Ectodermal cell (in vitro differentiated cells): ENCODE results near the gene CASTOR2. TPM values are rescaled to one million over a fixed set of nuclear protein-coding genes. Genes with fewer than 3 reads are reported as not detected.
"Not testable (repeated sequence)": the region's sequence is repeated elsewhere in the genome, so short reads cannot be mapped to it uniquely, and the experiment has no call there.

ENCODE experiments used
- H3K27ac ChIP-seq: 2 replicates; pipeline ENCODE4 v1.7.0; 2013; ENCODE audit warnings: mild to moderate bottlenecking, low read depth, low read length; ENCODE audit not compliant: insufficient read depth, poor library complexity, severe bottlenecking
- H3K27me3 ChIP-seq: 2 replicates; pipeline ENCODE4 v1.7.0; 2013; ENCODE audit warnings: mild to moderate bottlenecking, low read length; ENCODE audit not compliant: insufficient read depth, control insufficient read depth, poor library complexity, severe bottlenecking
- H3K36me3 ChIP-seq: one replicate; pipeline ENCODE4 v1.7.0; 2013; ENCODE audit warnings: low read length; ENCODE audit not compliant: control insufficient read depth, insufficient read depth
- H3K4me1 ChIP-seq: one replicate; pipeline ENCODE4 v1.7.0; 2013; ENCODE audit warnings: low read length; ENCODE audit not compliant: control insufficient read depth, insufficient read depth
- H3K4me3 ChIP-seq: 2 replicates; pipeline ENCODE4 v1.7.0; 2013; ENCODE audit warnings: low read depth, low read length, control low read depth; ENCODE audit not compliant: insufficient read depth
- H3K9me3 ChIP-seq: 2 replicates; pipeline ENCODE4 v1.7.0; 2013; ENCODE audit warnings: mild to moderate bottlenecking, low read length, moderate library complexity; ENCODE audit not compliant: control insufficient read depth
- WGBS, 2 experiments: methylation state at CpG; one replicate each; pipeline ENCODE4 v1.1.7; 2013; ENCODE audit warnings: missing lambda C conversion rate in 2 of 2; 5-methylcytosine and 5-hydroxymethylcytosine counted together
- polyA plus RNA-seq, 4 experiments: library from polyadenylated mRNA; stranded (reverse); fragments of 50-300 nt; gene quantifications; one replicate each; pipeline ENCODE4 v1.2.3, GENCODE V29; 2013

The CASTOR2 gene
- 20.3 TPM for polyA plus RNA-seq (2013, experiment 1 of 4)
- polyA plus RNA-seq (2013, experiment 2 of 4) = 22.5 TPM
- polyA plus RNA-seq (2013, experiment 3 of 4) = 13.9 TPM
- polyA plus RNA-seq (2013, experiment 4 of 4) = 16.5 TPM

DNA sequence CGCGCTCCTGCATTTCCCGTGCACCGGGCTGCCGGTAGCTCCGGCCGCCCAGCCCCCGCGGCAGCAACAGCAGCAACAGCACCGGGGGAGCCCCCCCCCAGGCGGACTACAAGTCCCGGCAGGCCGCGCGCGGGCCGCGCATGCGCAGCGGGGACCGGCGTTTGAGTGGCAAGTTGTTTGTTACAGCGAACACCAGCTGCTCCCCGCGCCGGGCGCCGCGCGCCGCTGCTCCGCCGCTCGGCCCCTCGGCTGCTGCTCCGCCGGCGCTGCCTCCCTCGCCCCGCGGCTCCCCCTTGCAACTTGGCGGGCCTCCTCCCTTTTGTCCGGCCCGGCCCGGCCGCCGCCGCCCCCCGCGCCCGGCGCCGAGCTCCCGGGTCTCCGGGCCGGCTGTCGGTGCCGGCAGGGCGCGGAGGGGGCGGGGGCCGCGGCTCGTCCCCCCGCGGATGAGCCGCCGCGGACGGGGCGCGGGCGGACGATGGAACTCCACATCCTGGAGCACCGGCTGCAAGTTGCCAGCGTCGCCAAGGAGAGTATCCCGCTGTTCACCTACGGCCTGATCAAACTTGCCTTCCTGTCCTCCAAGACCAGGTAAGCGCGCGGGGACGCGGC lies at the start of gene CASTOR2:
Gene CASTOR2 (plus strand): TSS at position 195 of the 609 bp plus-strand sequence. CDS start 281 bp downstream, at position 476.
- not testable (repeated sequence) for H3K4me1 ChIP-seq
- no CpG with 5 or more reads among the region's 84 CpGs for WGBS, 2 experiments
- peak within 1 kb of the TSS; percentile 10 for H3K4me3 ChIP-seq

DNA sequence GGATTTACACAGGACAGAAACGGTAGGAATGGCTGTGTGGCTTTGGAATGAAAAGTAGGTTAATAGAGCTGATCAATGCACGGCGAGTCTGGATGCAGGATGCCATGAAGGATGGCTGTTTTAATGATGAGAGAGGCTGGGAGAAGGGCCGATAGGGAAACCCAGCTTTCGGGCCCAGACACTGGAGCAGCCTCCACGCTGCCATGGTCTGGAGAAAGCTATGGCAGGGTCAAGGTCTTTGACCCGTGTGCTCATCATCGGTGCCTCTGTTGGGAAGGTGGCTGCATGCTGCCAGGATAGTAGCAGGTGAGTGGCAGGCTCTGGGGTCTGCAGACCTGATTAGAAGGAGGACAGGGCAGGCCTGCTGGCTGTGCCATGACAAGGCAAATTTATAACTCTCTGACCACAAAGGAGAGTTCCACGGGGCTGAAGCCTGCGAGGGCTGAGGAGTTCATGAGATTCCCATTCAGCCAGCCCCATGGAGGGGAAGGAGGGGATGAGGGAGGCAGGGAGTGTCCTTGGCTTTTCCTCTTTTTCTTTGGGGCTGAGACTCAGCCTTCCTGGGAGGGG lies 42.1 kb upstream of the CASTOR2 start:
- not testable (repeated sequence) for H3K4me3 ChIP-seq, H3K4me1 ChIP-seq, H3K36me3 ChIP-seq, H3K27ac ChIP-seq, H3K9me3 ChIP-seq, H3K27me3 ChIP-seq
- WGBS, 2 experiments = 86 to 88% methylated on average over 8 of the region's 10 CpGs

More for the DNA sequence above, at the start of gene CASTOR2:
- not testable (repeated sequence) for H3K27ac ChIP-seq, H3K36me3 ChIP-seq, H3K27me3 ChIP-seq, H3K9me3 ChIP-seq

- H3K9me3 ChIP-seq, H3K4me3 ChIP-seq, H3K27me3 ChIP-seq, H3K36me3 ChIP-seq, H3K4me1 ChIP-seq, H3K27ac ChIP-seq: not testable (repeated sequence)
- WGBS, 2 experiments = 91 to 93% methylated on average over 1 of the region's 1 CpG
These were observed 40.9 kb upstream of the CASTOR2 start for GRCh38 chr7:74923644-74924043.

- not testable (repeated sequence) for H3K4me3 ChIP-seq, H3K27ac ChIP-seq, H3K36me3 ChIP-seq, H3K9me3 ChIP-seq, H3K27me3 ChIP-seq, H3K4me1 ChIP-seq
- no CpG with 5 or more reads among the region's 1 CpG for WGBS, 2 experiments
These were observed 37.5 kb upstream of the CASTOR2 start for GRCh38 chr7:74926968-74927367.

DNA sequence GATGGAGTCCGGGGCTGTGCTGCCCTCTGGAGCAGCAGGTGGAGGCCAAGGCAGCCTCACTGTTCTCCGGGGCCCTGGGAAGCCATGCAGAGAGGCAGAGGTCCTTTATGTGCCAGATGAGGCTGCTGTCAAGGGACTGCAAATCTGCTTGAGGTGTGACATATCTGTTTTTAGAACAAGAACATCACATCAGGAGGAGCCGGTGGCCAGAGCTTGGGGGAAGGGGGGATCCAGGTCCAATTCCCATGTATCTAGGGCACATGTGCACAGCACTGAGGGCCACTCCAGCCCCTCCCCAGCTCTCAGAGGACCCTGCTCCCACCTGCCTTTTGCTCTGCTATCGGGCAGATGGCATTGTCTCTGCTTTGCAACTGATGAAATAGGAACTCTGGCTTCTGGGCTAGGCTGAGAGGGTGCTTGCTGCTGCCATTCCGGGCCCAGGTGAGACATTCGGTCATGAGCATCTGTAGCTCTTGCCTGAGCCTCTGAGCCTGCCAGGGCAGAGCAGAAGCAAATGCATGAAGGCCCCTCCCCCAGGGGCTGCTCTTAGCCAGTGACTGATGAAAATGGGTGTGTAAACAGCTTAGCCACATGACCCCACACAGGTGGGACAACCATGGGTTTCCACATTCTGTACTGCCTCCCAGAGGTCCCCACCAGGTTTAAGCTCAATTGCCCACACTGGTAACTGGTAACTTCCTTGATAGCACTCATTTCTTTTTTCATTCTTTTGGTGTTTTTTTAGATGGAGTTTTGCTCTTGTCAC lies 32.8 kb upstream of the CASTOR2 start:
- H3K4me1 ChIP-seq, H3K27ac ChIP-seq, H3K9me3 ChIP-seq, H3K36me3 ChIP-seq, H3K4me3 ChIP-seq, H3K27me3 ChIP-seq: not testable (repeated sequence)
- no CpG with 5 or more reads among the region's 6 CpGs for WGBS, 2 experiments

DNA sequence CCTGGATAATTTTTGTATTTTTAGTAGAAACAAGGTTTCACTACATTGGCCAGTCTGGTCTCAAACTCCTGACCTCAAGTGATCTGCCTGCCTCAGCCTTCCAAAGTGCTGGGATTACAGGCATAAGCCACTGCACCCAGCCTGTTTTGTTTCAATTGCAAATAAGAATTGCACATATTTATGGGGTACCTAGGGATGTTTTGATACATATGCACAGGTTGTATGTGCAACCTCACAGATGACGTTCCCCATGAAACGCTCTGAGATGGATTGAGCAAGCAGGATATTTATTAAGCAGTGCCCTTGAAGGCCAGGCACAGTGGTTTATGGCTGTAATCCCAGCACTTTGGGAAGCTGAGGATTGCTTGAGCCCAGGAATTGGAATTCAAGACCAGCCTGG lies 25.1 kb upstream of the CASTOR2 start:
- no CpG with 5 or more reads among the region's 2 CpGs for WGBS, 2 experiments
- H3K4me1 ChIP-seq, H3K27me3 ChIP-seq, H3K27ac ChIP-seq, H3K4me3 ChIP-seq, H3K9me3 ChIP-seq, H3K36me3 ChIP-seq: not testable (repeated sequence)

DNA sequence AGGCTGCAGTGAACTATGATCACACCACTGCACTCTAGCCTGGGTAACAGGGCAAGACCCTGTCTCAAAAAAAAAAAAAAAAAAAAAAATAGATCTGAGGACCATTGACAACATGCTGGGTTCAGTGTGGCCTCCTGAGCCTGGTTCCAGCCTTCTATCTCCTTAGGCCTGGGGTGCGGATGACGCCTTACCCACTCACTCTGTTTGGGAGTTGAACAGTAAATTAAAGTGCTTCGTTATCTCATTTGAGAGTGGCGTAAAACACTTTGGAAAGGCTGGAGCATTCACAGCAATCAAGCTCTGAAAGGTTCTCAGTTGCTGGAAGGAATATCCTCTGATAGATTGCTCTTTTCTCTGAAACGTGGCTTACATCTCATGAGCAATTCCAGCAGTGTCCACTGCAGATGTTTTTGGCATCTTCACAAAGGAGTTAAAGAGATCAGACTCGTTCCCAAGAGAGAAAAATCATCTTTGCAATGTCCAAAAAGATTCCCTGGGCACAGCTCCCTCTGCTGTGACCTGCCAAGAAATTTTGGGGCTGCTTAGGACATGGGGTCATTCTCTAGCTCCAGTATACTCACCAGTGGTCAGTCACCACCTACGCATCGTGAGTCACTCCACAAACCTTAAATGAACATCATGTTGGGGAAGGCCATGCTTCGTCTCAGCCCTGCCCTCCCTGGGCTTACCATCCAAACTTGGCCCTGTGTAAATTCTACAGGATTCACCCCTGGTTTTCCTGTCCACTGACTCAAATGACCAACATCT lies 23.0 kb upstream of the CASTOR2 start:
- H3K9me3 ChIP-seq, H3K27me3 ChIP-seq, H3K4me3 ChIP-seq, H3K27ac ChIP-seq, H3K4me1 ChIP-seq, H3K36me3 ChIP-seq: not testable (repeated sequence)
- WGBS, 2 experiments = 96 to 100% methylated on average over 2 of the region's 9 CpGs

DNA sequence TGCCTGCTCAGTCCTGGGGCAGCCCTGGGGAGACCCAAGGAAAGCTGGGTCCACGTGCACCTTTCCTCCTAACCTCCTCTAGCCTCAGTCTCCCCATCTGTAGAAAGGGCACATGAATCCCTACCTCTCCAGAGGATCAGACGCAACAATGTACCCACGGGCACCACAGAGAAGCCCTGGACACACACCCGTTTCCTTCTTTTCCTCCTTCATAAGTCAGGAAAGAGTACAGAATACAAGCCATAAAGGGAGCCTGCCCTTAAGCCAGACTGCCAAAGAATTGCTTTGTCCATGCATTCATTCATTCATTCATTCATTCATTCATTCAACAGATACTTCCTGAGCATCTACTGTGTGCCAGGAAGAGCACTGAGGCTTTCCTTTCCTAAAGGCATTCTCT lies 20.6 kb upstream of the CASTOR2 start:
- H3K27ac ChIP-seq, H3K4me3 ChIP-seq, H3K9me3 ChIP-seq, H3K4me1 ChIP-seq, H3K27me3 ChIP-seq, H3K36me3 ChIP-seq: not testable (repeated sequence)
- WGBS, 2 experiments = 80 to 96% methylated on average over 3 to 4 of the region's 4 CpGs

- H3K36me3 ChIP-seq, H3K4me1 ChIP-seq: not testable (repeated sequence)
- WGBS, 2 experiments = no CpG with 5 or more reads among the region's 3 CpGs
These were observed 16.8 kb upstream of the CASTOR2 start for GRCh38 chr7:74947741-74948140.

DNA sequence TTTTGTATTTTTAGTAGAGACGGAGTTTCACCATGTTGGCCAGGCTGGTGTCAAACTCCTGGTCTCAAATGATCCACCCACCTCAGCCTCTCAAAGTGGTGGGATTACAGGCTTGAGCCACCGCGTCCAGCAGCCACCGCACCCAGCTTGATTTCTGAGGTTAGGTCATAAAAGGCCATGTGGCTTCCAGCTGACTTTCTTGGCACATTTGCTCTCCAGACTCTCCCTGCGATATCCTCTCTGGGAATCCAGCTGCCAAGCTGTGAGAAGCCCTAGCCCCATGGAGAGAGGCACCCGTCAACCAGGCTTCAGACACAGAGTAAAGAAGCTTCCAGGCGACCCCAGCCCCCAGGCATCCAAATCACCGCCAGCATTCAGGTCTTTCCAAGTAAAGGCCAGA lies 10.7 kb upstream of the CASTOR2 start:
- H3K27ac ChIP-seq, H3K27me3 ChIP-seq, H3K4me1 ChIP-seq, H3K4me3 ChIP-seq, H3K9me3 ChIP-seq, H3K36me3 ChIP-seq: not testable (repeated sequence)
- no CpG with 5 or more reads among the region's 8 CpGs for WGBS, 2 experiments

More at GRCh38 chr7:74947741-74948140, 16.8 kb upstream of the CASTOR2 start:
- H3K9me3 ChIP-seq, H3K27ac ChIP-seq, H3K4me3 ChIP-seq, H3K27me3 ChIP-seq: not testable (repeated sequence)
